Thyroid gland (tissue), 4 donors: ENCODE measurements around the gene HK1.

ENCODE experiments used
- POLR2A ChIP-seq, 2 donors: fragments of 450-650 bp; IDR thresholded peaks; one replicate each; pipeline ENCODE4 v1.6.1; 2017; ENCODE audit warnings: antibody characterized with exemption in 2 of 2, mild to moderate bottlenecking in 2 of 2, moderate library complexity in 1 of 2
- TF ChIP-seq, protein P1 (sequence below), 6 experiments: fragments of 200-600 bp in 3 of 6; fragments of 450-650 bp in 3 of 6; sonication (generic) in 3 of 6; IDR thresholded peaks; one replicate each; pipeline ENCODE4 v1.5.1; 2016 to 2019; ENCODE audit warnings: antibody characterized with exemption in 6 of 6, mild to moderate bottlenecking in 2 of 6, inconsistent platforms in 1 of 6, moderate library complexity in 1 of 6

DNA sequence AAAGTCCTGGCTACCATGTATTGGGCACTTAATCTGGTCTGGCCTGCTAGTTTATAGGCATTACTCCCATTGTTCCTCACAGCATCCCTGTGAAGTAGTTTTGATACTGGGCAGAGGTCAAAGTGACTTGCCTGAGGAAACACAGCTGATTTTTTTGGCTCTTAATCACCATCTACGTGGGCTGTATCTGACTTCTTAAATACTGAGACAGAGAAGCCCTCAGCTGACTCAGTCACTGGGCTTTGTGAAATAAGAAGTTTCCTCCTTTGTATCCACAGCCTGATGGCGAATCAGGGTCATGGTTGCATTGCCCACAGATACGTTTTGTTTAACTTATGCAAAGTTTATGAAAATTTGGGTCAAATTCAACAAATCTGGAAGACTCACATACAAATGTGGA is 125.2 kb downstream of the HK1 start:
- no peak for TF ChIP-seq POLR2A (IDR thresholded peaks at IDR 0.05)
- TF ChIP-seq, protein P1, sequence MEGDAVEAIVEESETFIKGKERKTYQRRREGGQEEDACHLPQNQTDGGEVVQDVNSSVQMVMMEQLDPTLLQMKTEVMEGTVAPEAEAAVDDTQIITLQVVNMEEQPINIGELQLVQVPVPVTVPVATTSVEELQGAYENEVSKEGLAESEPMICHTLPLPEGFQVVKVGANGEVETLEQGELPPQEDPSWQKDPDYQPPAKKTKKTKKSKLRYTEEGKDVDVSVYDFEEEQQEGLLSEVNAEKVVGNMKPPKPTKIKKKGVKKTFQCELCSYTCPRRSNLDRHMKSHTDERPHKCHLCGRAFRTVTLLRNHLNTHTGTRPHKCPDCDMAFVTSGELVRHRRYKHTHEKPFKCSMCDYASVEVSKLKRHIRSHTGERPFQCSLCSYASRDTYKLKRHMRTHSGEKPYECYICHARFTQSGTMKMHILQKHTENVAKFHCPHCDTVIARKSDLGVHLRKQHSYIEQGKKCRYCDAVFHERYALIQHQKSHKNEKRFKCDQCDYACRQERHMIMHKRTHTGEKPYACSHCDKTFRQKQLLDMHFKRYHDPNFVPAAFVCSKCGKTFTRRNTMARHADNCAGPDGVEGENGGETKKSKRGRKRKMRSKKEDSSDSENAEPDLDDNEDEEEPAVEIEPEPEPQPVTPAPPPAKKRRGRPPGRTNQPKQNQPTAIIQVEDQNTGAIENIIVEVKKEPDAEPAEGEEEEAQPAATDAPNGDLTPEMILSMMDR (IDR thresholded peaks at IDR 0.05): no peak
